K562 (cell line): ENCODE data around the gene UBR4. TPM values are rescaled to one million over a fixed set of nuclear protein-coding genes. Genes with fewer than 3 reads are reported as not detected.

Experiments
- ATAC-seq: fragments of 200-7000 bp; cut with Tn5 transposase; 3 replicates; pipeline ENCODE4 v1.9.1; 2020; ENCODE audit warnings: moderate library complexity
- BruUV-seq: library from RNA; stranded (reverse); fragments of 400-500 nt; replicated peaks from 2 replicates; lab custom pipeline; 2021; lab: Mats Ljungman, UMichigan
- CTCF ChIA-PET: fragments of 300-600 bp; formaldehyde crosslinking; extraction: SDS; loops from one replicate; lab custom pipeline; 2021; ENCODE audit warnings: low intra/inter-chr PET ratio; lab: Yijun Ruan, JAX
- POLR2A ChIA-PET: fragments of 300-600, 350-650 bp; sonication (Branson Sonifier 250); formaldehyde crosslinking; extraction: SDS; loops from one replicate; lab custom pipeline; 2021; ENCODE audit warnings: antibody characterized with exemption, inconsistent platforms; lab: Yijun Ruan, JAX
- DNase-seq, 4 experiments: peaks; one replicate each; pipeline versions ENCODE4 v3.0.0 to v3.0.0-alpha.2; 2011 to 2018; ENCODE audit warnings: low spot score in 3 of 4, mixed read lengths in 3 of 4; ENCODE audit errors: extremely low read depth in 1 of 4
- FAIRE-seq: peaks from 2 replicates; lab custom pipeline; 2011; peaks lifted over from hg19 to GRCh38; lab: Jason Lieb, UNC
- H2AFZ ChIP-seq: 2 replicates; pipeline ENCODE4 v1.6.0; 2011; ENCODE audit warnings: low read depth, low read length, control low read depth, inconsistent platforms
- H3K27ac ChIP-seq: fragments of 200-600 bp; 3 replicates; pipeline ENCODE4 v1.8.0; 2011; ENCODE audit warnings: low read depth, mild to moderate bottlenecking, control low read depth, inconsistent platforms, low read length, moderate library complexity, mixed read lengths; ENCODE audit errors: extremely low read depth
- H3K27me3 ChIP-seq, 2 experiments: fragments of 300-600 bp in 1 of 2; 2 replicates in 1 of 2; 3 replicates in 1 of 2; pipeline versions ENCODE4 v1.6.0 to v1.8.0; 2011; ENCODE audit warnings: inconsistent platforms in 2 of 2, low read length in 2 of 2, mild to moderate bottlenecking in 1 of 2, mixed read lengths in 1 of 2, moderate library complexity in 1 of 2; ENCODE audit not compliant: control insufficient read depth in 2 of 2, insufficient read depth in 2 of 2
- H3K36me3 ChIP-seq: fragments of 300-600 bp; 3 replicates; pipeline ENCODE4 v1.8.0; 2011; ENCODE audit warnings: mild to moderate bottlenecking, low read length, inconsistent platforms; ENCODE audit not compliant: control insufficient read depth, insufficient read depth
- H3K4me1 ChIP-seq, 2 experiments: fragments of 200-600 bp in 1 of 2; replicated peaks in 1 of 2; 2 replicates in 1 of 2; 3 replicates in 1 of 2; pipeline versions ENCODE4 v1.5.1 to v1.8.0; 2011; ENCODE audit warnings: inconsistent platforms in 2 of 2, low read length in 2 of 2, mild to moderate bottlenecking in 1 of 2, mixed read lengths in 1 of 2, moderate library complexity in 1 of 2; ENCODE audit not compliant: control insufficient read depth in 2 of 2, insufficient read depth in 2 of 2
- H3K4me2 ChIP-seq: 2 replicates; pipeline ENCODE4 v1.6.1; 2011; ENCODE audit warnings: low read length, control low read depth, inconsistent platforms, mixed read lengths; ENCODE audit not compliant: insufficient read depth
- H3K4me3 ChIP-seq: fragments of 200-600 bp; sonication (generic), shearing (Covaris generic); 2 replicates; pipeline ENCODE4 v1.5.1; 2016; ENCODE audit warnings: control low read depth, inconsistent platforms
- H3K79me2 ChIP-seq: fragments of 200-600 bp; 3 replicates; pipeline ENCODE4 v1.8.0; 2011; ENCODE audit warnings: low read length, inconsistent platforms; ENCODE audit not compliant: control insufficient read depth, insufficient read depth
- H3K9ac ChIP-seq, 2 experiments: 2 replicates each; pipeline versions ENCODE4 v1.6.0 to v1.6.1; 2011; ENCODE audit warnings: low read depth in 2 of 2, low read length in 2 of 2, control low read depth in 1 of 2, inconsistent platforms in 1 of 2, mild to moderate bottlenecking in 1 of 2, mixed read lengths in 1 of 2; ENCODE audit not compliant: insufficient read depth in 1 of 2
- H3K9me1 ChIP-seq: one replicate; pipeline ENCODE4 v1.6.0; 2011; ENCODE audit warnings: inconsistent platforms, mild to moderate bottlenecking, low read length, moderate library complexity; ENCODE audit not compliant: control insufficient read depth, insufficient read depth
- H3K9me3 ChIP-seq: replicated peaks from 2 replicates; pipeline ENCODE4 v1.5.1; 2011; ENCODE audit warnings: low read depth, low read length, inconsistent platforms; ENCODE audit not compliant: control insufficient read depth, insufficient read depth
- H4K20me1 ChIP-seq: replicated peaks from 2 replicates; pipeline ENCODE4 v1.6.1; 2011; ENCODE audit warnings: low read length, inconsistent platforms, mixed read lengths; ENCODE audit not compliant: control insufficient read depth, insufficient read depth
- ETS2 ChIP-seq: IDR thresholded peaks from 2 replicates; pipeline ENCODE4 v1.6.1; 2016; ENCODE audit warnings: borderline replicate concordance, missing genetic modification characterization, mild to moderate bottlenecking, moderate library complexity, missing compliant biosample characterization; ENCODE audit not compliant: poor library complexity, severe bottlenecking
- SIRT6 ChIP-seq: IDR thresholded peaks from one replicate; pipeline ENCODE4 v1.6.1; 2012; ENCODE audit warnings: low read depth, mild to moderate bottlenecking, control low read depth, inconsistent platforms, low read length, moderate library complexity
- WGBS: fragments of 100-300 bp; shearing (Covaris generic); methylation state at CpG from one replicate; pipeline ENCODE4 v1.1.6; 2016; ENCODE audit warnings: low coverage, mixed read lengths; ENCODE audit not compliant: insufficient coverage; ENCODE audit errors: missing lambda C conversion rate; 5-methylcytosine and 5-hydroxymethylcytosine counted together
- in situ Hi-C: fragments of 300-500 bp; cut with MboI; formaldehyde crosslinking; loops from 4 replicates; pipeline ENCODE4 v1.15.0; 2018; ENCODE audit warnings: inconsistent platforms, mixed read lengths
- intact Hi-C: fragments of 100-400 bp; cut with micrococcal nuclease; formaldehyde crosslinking; loops from 2 replicates; pipeline ENCODE4 v1.14.2; 2022
- polyA plus RNA-seq, 8 experiments: library from polyadenylated mRNA; depleted of rRNA in 4 of 8; stranded (reverse) in 5 of 8; unstranded in 3 of 8; fragments of >200 nt; fragmentation: Nextera tagmentation in 2 of 8; fragmentation: Illumina TruSeq in 1 of 8; extraction: Ambion mirVana in 2 of 8; extraction: Trizol in 1 of 8; gene quantifications; 2 replicates each; pipeline versions ENCODE4 v1.2.1 to v1.2.3, GENCODE V29; 2011 to 2014; ENCODE audit warnings: inconsistent platforms in 1 of 8, missing spikeins in 1 of 8
- total RNA-seq, 7 experiments: library from RNA; depleted of rRNA in 6 of 7; stranded (reverse); fragments of >200 nt in 6 of 7; fragmentation: Illumina TruSeq in 2 of 7; extraction: Trizol in 2 of 7; gene quantifications; 2 replicates each; pipeline versions ENCODE4 v1.2.1 to v1.2.3, GENCODE V29; 2011 to 2021; ENCODE audit warnings: low replicate concordance in 1 of 7

Gene UBR4
- total and polyA plus RNA-seq, 9 of the 15 experiments (the other 6 are each of a cell fraction or from before 2014, with no cell fraction given), result 55.4 to 277 (median 123) TPM

DNA sequence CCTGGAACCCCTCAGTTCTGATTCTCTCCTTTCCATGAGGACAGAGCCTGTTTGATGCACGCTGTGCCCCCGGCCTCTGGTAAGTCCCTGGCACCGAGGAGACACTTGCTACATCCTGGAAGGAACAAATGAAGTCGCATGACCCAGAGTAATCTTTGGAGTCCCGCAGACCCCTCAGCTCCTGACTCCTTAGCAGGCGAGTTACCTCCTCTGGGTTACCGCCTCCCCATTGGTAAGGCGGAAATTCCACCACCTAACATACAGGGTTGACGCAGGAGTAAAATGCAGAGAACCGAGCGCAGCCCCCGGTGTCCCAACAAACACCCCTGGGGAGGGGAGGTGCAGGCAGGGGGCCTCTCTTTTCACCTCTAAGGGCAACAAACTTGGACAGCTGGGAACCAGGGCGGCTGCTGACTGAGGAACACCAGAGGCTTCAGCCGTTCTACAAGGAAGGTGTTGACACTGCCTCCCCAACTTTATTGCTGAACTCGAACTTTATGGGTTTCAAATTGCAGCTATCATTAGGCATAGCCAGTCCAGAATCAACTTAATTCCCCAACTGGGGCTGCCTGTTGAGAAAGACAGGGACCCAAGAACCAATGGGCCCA lies 138.3 kb downstream of the UBR4 start:
- peaks cover 0 to 22% of the 10 kb centered on the region in 2 experiments; a peak in 3 of 5 replicates for H3K4me1 ChIP-seq
- intact Hi-C loops (no loop called here), in situ Hi-C loops (no loop called here)
- POLR2A ChIA-PET, result interaction anchor here (0.6 to 4.2 kb wide), 7 partner anchors 9 to 283 kb away, joined by 3 to 29 read pairs (median 5); no protein-coding TSS in a partner anchor
- H3K4me2 ChIP-seq, result no peak overlapping the region
- no peak overlapping the region for H3K27ac ChIP-seq
- peak; percentile 46 for FAIRE-seq
- CTCF ChIA-PET, result no interaction called here
- H2AFZ ChIP-seq, result no peak overlapping the region
- TF ChIP-seq ETS2 (tag) (no peak), SIRT6 (peak; percentile 44)
- H3K9me1 ChIP-seq, result no peaks in the 10 kb centered on the region
- no peak; the same call in 2 of the 3 replicates for ATAC-seq
- peaks cover 22% of the 10 kb centered on the region; the same call in 1 of the 2 replicates for H4K20me1 ChIP-seq
- peaks cover 9 to 36% of the 10 kb centered on the region in 2 experiments; a peak in 4 of 5 replicates for H3K27me3 ChIP-seq
- no peaks in the 10 kb centered on the region for H3K9me3 ChIP-seq
- H3K4me3 ChIP-seq, result no peak overlapping the region
- BruUV-seq, result no TSS peak
- no peak for DNase-seq
- 61% methylated on average over 15 of the region's 15 CpGs for WGBS
- no peaks in the 10 kb centered on the region for H3K79me2 ChIP-seq
- no peak overlapping the region for H3K9ac ChIP-seq
- H3K36me3 ChIP-seq, result peaks cover 43% of the 10 kb centered on the region; the same call in 2 of the 3 replicates
